Inferior parietal cortex (tissue), 1 donor: Measurements from ENCODE around the gene ANAPC5.

Source experiments
- DNase-seq: peaks from one replicate; pipeline ENCODE4 v3.0.0-alpha.2; 2016; ENCODE audit errors: extremely low spot score

The ANAPC5 gene

DNA sequence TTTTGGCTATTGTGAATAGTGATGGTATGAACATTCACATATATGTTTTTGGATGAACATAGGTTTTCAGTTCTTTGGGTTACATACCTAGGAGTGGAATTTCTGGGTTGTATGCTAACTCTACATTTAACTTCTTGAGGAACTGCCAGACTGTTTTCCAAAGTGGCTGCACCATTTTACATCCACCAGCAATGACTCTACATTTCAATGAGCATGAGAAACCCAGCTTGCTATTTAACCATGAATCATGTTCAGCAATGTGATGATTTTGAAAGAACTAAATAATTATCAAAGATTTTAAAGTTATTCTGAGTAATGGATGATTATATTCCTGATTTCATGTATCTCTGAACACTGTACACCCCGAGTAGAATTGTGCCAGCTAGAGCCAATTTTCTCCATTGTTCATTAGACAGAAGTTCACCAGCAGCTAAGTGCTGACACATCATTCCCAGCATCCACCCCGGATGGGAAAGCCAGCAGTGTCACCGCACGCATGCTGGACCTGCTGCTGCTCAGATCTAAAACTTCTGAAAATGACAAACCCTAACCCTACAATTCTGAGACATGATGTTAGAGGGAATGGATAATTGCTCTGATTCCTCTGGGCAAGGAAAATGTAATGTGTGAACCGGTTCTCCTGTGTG lies 13.3 kb upstream of the ANAPC5 start:
- no peak for DNase-seq

DNA sequence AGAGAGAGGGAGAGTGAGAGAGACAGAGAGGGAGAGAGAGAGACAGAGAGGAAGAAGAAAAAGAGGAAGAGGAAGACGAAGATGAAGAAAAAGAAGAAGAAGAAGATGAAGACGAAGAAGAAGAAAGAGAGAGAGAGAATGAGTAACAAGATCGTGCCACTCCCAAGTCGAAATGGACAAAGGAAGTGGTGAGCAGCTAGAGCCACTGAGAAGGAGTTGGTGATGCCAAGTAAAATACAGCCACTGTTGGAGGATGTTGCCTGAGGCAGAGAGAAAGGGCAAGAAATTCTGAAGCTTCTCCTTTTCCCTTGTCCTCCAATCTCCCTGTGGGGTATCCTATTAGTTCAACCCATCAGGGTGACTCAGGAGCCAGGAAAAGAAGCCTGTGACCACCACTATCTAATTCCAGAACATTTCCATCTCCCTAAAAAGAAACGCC lies 12.5 kb upstream of the ANAPC5 start:
- no peak for DNase-seq

DNA sequence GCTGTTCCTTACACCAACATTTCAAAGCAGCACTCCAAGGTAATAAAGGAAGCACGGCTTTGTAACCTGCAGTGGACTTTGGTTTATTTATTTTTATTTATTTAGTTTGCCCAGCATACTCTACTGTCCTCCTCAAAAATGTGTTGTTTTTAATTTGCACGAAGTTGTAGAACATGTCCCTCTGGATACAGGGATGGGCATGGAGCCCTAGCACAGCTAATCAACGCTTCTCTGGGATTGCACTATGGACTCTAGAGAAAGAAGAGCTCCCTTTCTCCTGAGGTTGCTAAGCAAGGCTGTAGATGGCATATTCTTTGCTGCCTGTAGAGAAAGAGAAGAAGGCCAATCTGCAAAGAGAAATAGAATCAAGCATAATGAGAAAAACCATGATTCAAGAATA lies 5.9 kb upstream of the ANAPC5 start:
- no peak for DNase-seq

DNA sequence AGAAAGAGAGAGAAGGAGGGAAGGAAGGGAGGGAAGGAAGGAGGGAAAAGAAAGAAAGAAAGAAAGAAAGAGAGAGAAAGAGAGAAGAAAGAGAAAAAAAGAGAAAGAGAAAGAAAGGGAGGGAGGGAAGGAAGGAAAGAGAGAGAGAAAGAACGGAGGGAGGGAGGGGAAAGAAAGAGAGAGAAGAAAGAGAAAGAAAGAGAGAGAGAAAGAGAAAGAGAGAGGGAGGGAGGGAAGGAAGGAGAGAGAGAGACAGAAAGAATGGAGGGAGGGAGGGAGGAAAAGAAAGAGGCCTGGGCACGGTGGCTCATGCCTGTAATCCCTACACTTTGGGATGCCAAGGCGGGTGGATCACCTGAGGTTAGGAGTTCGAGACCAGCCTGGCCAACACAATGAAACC lies 5.1 kb upstream of the ANAPC5 start:
- no peak for DNase-seq

DNA sequence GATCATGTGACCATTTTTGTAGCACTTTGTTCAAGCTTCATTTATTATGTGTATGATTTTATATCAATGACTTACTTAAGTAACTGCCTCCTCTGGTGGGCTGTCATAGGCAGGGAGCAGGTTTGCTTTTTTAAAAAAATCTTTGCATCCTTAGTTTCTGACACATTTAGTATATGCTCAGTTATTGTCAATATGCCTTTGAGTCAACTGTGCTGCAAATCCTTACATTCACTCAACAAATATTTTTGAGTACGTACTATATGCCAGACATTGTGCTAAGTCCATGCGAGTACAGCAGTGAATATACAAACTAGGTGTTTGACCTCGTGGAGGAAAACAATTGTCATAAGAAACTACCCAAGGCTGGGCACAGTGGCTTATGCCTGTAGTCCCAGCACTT lies 4.4 kb upstream of the ANAPC5 start:
- DNase-seq = no peak

DNA sequence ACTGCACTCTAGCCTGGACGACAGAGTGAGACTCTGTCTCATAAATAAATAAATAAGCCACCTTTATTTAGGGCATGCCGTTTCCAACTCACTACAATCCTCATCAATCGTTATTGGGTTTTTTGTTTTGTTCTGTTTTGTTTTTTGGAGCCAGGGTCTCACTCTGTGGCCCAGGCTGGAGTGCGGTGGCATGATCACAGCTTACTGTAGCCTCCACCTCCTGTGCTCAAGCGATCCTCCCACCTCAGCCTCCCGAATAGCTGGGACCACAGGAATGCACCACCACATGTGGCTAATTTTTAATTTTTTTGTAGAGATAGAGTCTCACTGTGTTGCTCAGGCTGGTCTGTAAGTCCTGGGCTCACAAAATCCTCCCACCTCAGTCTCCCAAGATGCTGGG lies 3.6 kb upstream of the ANAPC5 start:
- no peak for DNase-seq

DNA sequence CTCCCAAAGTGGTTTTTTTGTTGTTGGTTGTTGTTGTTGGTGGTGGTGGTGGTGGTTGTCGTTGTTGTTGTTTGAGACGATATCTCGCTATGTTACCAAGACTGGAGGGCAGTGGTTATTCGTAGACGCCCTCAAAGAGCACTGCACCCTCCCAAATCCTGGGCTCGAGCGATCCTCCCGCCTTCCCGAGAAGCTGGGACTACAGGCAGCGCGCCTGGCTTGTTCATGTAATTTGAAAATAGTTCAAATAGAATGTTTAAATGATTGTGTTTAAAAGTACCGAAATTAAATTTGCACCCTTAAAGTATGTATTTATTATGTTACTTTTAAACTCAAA lies 439 bp upstream of the ANAPC5 start:
- DNase-seq = no peak

DNA sequence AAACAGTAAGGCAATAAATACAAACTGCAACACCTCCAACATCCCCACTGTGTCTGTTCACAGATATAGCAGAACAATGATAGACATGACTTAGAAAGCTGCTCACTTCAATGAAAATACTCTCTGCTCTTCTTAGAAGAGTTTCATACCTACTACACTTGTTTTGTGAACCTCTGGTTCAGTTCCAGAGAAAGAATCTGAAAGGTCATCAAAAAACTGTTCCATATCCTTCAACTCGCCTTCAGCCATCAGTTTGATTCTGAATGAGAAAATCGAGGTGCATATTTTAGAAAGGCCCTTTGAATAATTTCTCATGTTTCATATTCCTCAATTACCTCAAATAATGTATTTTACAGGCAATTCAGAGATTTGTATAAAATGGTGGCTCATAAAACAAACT lies 5.5 kb downstream of the ANAPC5 start:
- no peak for DNase-seq

DNA sequence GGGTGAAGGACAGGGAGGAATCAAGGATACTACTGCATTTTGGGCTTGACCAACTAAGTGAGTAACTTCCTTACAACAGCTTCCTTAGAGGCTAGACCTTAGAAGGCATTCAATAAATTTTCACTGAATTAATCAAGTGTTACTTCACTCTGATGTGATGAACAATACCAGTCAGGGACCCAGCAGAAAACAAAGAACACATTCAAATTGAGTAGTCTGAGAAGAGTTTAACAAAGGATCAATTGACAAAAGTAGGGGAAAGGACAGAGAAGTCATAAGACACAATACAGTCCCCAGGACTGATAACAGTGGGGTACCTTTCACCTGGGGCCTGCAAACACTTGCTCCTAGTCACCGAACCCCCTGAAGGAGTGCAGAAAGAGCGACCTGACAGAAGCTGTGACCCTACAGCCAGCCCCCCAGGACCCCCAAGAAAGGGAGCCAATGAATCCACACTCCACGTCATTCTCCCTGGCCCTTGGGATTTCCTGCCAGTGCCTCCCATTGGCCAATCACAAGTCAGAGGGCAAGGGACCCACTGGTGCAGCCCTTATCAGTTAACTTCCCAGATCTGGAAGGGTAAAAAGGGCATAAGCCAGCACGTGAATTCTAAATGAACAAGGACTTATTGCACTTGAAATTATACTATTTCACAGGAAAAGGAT lies 6.9 kb downstream of the ANAPC5 start:
- DNase-seq = peak; percentile 79

DNA sequence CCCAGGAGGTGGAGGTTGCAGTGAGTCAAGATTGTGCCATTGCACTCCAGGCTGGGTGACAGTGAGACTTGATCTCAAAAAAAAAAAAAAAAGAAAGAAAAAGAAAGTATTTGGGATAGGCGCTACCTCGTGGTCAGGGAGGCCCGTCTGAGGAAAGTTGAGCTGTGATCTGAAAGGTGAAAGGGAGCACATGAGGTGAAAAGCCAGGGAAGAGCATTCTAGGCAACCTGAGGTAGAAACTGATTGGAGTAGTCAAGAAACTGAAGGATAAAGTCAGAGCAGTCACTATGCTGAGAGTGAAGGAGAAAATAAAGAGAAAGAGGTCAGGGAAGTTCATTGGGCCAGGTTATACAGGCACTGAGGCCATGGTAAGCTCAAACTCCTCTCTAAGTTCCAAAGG lies 7.7 kb downstream of the ANAPC5 start:
- DNase-seq = no peak

DNA sequence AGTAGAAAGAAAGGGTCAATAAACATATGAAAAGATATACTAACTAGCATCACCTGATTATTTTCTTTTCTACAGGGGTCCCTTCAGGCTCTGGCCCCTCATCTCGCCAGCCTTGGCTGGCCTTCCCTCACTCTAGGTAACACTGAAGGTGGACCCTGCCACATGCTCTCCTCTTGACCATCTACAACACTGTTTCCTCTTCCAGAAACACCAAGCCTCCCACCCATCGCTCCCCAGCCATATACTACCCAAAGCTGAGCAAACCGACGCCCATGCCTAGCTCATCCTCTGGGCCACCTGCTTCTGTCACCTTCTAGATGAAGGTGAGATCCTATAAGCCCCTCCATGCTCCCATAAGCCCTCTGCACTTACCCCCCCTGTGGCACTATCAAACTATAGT lies 14.8 kb downstream of the ANAPC5 start:
- no peak for DNase-seq

DNA sequence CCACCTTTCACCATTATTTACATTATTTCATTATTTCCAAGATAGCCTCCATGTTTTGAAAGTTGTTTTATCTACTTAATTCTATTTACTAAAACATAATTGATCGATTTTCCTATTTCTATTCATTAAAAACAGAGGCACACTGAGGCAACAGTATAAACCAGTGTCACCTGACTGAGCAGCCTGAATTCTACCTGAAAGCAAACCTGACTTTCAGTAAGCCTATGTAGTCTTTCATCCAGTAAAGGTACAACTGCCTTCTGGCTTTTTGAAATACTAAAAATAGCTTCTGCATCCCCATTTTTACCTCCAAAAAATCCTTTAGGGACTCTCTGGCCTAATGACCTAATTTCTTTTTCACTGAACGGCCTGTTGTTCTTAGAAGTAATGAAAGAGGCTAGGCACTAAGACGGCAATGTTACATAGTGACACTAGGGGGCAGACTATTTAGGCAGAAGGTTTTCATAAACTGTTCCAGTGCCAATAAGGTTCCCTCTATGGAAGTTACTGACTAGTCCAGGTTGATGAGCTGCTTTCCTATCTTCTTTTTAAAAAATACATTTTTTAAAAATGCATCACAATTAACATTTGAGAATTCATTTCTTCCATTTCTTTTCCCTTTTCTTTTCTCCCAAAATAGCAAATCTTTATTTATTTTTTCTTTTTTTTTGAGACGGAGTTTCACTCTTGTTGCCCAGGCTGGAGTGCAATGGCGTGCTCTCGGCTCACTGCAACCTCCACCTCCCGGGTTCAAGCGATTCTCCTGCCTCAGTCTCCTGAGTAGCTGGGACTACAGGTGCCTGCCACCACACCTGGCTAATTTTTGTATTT lies 17.5 kb downstream of the ANAPC5 start:
- DNase-seq = peak; percentile 87

DNA sequence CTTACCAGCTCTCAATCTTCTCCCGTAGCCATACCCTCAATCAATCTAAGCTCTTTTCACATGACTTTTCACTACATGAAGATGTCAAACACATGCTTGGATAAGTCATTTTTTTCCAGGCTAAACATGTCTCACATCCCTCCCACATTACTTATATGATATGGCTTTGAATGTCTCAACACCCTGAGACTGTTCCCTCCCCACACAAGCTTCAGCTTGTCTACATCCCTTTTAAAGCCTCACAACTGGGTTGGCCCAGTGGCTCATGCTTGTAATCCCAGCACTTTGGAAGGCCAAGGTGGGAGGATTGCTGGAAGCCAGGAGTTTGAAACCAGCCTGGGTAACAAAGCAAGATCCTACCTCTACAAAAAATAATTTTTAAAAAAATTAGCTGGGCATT lies 18.5 kb downstream of the ANAPC5 start:
- DNase-seq = no peak

DNA sequence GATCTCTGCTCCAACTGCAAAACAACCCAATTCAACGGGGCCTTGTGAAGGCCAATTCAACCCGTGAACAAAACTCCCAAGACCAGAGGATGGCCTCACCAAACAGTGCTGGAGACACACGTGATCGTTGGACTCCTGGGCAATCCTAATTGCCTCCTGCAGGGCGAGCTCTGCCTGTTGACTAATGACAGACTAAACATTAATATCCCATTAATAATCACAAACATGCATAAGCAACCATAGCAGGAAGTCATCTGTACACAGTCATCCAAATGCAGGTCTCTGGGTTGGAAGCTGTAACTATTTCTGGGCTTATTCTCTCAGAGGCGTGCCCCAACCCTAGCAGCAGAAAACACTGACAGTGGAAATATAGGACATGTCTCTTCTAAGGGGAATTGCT lies 21.0 kb downstream of the ANAPC5 start:
- no peak for DNase-seq

DNA sequence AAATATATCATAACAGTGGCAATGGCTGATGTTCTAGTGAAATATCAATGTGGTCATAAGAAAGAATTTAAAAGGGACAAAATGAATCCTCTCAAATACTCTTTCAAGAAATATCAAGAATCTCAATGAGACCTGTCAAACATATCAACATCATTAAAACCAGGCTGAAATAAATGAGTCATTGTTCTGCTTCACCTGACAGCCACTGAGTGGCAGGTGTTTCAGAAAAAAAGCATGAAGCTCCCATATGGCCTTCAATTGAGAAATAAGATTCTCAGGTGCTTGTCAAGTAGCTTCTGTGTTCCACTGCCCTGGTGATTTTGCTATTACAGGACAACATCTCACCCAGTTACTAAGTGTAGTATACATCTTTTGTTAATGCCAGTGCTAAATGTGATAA lies 21.5 kb downstream of the ANAPC5 start:
- no peak for DNase-seq

DNA sequence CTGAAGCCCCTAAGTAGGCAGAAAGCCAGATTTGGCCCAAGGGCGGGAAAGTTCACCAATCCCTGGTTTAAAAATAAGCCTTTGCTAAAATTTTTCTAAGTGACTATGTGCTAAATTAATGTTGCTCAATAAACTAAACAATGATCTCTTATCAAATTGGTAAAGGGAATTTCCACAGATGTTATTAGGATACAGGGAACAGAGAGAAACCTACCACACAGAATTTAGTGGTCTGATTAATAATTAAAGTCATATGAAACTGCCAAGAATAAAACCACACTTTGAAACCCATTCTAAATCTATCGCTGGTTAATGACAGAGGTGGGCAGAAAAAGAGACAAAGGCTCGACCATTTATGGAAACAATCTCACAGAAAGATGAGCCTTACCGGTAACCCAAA lies 22.0 kb downstream of the ANAPC5 start:
- DNase-seq = no peak

DNA sequence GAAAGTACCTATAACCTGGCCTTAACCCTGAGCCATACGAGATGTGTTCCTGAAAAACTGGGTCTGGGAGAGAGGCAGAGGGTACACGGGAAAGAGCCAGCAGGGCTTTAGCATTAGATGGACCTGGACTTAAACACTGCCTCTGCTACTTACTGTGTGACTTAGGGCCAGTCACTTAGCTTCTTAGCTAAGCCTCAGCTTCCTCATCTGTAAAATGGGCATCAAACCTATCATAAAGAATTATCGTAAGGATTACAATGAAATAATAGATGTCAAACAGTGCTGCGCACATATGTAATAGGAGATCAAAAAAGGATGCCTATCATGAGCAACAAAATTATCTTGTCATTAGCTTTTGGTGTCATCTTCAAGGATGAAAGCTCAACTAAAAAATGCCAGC lies 23.6 kb downstream of the ANAPC5 start:
- no peak for DNase-seq

DNA sequence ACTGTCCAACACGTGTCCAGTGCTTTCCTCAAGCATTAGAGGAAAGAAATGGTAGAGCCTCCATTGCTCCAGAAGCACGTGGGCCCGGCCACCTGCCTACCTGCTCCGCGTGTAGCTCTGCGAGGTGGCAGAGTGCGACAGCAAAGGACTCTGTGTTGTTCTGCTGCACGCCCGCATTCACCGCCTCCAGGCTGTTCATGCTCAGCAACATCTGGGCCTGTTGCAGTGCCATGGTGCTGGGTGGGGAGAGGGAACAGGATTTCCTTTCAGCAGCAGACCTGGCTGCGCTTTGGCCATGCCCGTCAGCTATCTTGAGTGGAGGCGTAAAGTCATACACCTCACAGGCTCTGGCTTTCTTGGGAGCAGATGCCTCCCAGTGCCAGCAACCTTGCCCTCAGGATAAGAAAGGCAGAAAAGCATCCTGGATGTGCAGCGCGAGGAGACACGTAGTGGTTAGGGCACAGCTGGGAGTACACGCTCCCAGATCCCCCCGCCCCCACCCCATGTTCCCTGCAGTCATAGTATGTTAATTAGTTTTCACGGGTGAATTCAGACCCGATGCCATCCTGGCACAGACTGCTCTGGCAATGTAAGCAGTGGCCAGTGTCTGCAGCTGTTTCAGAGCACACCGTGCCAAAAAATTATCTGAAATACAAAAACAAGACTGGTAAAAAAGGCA lies 25.1 kb downstream of the ANAPC5 start:
- DNase-seq = peak; percentile 64

DNA sequence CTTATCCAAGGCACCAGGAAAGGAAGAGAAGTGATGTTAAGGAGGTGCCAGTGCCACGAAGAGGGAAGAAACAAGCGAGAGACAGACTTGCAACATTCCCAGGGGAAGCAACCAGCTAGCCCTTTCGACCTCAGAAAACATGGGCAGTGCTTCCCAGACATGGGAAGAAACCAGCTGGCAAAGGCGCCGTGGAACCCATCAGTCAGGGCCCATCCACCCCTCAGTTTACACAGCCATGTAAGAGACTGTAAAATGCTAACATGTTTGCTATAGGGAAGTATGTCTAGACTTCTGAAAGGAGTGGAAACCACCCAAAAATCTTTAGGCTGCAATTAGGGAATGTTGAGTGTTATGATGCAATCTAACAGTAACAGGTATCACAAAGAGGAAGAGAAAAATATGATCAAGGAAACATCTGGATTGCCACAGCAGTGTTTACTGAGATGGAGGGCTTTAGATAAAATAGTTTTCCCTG lies 26.3 kb downstream of the ANAPC5 start:
- no peak for DNase-seq

DNA sequence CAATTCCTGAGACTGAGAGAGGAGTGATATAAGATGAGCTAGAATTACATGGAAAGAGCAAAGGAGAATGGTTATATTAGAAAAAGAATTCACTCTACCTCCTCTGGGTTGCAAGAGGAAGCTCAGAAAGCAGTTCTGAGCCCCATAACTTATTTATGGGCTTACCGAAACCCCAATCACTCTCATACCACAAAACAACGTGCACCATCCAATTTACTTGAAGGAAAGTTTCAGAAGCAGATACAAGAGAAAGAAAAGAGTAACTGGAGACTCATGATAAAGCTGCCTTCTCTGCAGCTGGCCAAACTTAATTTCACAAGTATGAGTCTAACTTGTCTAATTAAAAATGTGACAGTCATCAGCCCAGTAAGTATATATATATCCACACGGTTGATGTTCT lies 28.3 kb downstream of the ANAPC5 start:
- no peak for DNase-seq

DNA sequence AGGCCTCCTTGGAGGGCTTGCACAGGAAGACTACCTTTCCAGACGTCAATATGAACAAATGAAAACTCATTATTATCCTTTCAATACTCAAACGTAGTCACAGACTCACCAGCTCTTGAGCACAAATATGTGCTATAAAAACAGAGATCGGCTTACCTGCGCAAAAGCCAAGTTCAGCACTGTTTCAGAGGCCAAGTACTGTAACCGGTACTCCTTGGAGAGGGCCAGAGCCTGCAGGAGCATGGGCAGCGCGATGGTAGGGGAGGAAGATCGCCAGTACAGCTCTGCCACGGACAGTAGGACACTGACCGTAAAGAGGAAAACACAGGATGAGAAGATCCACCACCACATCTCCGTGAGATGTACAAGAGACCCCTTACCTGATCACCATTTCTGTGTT lies 34.1 kb downstream of the ANAPC5 start:
- no peak for DNase-seq

DNA sequence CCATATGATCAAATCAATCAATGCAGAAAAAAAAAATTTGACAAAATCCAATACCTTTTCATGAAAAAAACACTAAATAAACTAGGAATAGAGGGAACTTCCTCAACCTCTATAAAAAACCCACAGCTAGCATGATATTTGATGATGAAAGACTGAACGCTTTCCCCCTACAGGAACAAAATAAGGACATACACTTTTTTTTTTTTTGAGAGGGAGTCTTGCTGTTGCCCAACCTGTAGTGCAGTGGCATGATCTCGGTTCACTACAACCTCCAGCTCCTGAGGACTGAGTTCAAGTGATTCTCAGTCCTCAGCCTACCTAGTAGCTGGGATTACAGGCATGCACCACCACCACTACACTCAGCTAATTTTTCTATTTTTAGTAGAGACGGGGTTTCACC lies 37.8 kb downstream of the ANAPC5 start:
- DNase-seq = no peak
